RWPE2 (cell line): ENCODE measurements around the gene IL26.

Experiments
- ATAC-seq: fragments of 200-7000 bp; cut with Tn5 transposase; 3 replicates; pipeline ENCODE4 v1.9.1; 2021; ENCODE audit warnings: low read depth
- DNase-seq: peaks from one replicate; pipeline ENCODE4 v3.0.0-alpha.2; 2020; ENCODE audit warnings: low spot score
- H3K27ac ChIP-seq: fragments of 450-650 bp; 2 replicates; pipeline ENCODE4 v1.5.1; 2017; ENCODE audit warnings: mild to moderate bottlenecking; ENCODE audit not compliant: poor library complexity, severe bottlenecking
- H3K27me3 ChIP-seq: fragments of 250-450 bp; sonication (Bioruptor Pico); 2 replicates; pipeline ENCODE4 v1.5.1; 2021; ENCODE audit warnings: mild to moderate bottlenecking, moderate library complexity; ENCODE audit not compliant: insufficient read depth, poor library complexity, severe bottlenecking
- H3K36me3 ChIP-seq: fragments of 250-450 bp; sonication (Bioruptor Pico); 2 replicates; pipeline ENCODE4 v1.5.1; 2020; ENCODE audit warnings: low read depth, mild to moderate bottlenecking, moderate library complexity
- H3K4me1 ChIP-seq: fragments of 250-450 bp; sonication (Bioruptor Pico); 2 replicates; pipeline ENCODE4 v1.5.1; 2021; ENCODE audit warnings: mild to moderate bottlenecking, moderate library complexity; ENCODE audit not compliant: insufficient read depth, poor library complexity, severe bottlenecking
- H3K4me3 ChIP-seq: fragments of 250-450 bp; sonication (Bioruptor Pico); 2 replicates; pipeline ENCODE4 v1.5.1; 2021; ENCODE audit warnings: mild to moderate bottlenecking, moderate library complexity; ENCODE audit not compliant: severe bottlenecking
- H3K9me3 ChIP-seq: fragments of 250-450 bp; sonication (Bioruptor Pico); 2 replicates; pipeline ENCODE4 v1.5.1; 2021; ENCODE audit warnings: mild to moderate bottlenecking, moderate library complexity; ENCODE audit not compliant: severe bottlenecking
- TF ChIP-seq, protein P1 (sequence below): fragments of 450-650 bp; IDR thresholded peaks from one replicate; pipeline ENCODE4 v1.5.1; 2017; ENCODE audit warnings: mild to moderate bottlenecking, moderate library complexity; ENCODE audit not compliant: poor library complexity, severe bottlenecking

Gene IL26

GRCh38 chr12:68268967-68269366 lies 43.4 kb upstream of the IL26 start:
- no peak overlapping the region for H3K4me3 ChIP-seq
- no peaks in the 10 kb centered on the region for H3K36me3 ChIP-seq
- no peaks in the 10 kb centered on the region for H3K9me3 ChIP-seq
- H3K27ac ChIP-seq, result no peak overlapping the region
- H3K4me1 ChIP-seq, result peaks cover 8% of the 10 kb centered on the region
- no peaks in the 10 kb centered on the region for H3K27me3 ChIP-seq
- no peak for DNase-seq
- no peak for ATAC-seq
- TF ChIP-seq, protein P1, sequence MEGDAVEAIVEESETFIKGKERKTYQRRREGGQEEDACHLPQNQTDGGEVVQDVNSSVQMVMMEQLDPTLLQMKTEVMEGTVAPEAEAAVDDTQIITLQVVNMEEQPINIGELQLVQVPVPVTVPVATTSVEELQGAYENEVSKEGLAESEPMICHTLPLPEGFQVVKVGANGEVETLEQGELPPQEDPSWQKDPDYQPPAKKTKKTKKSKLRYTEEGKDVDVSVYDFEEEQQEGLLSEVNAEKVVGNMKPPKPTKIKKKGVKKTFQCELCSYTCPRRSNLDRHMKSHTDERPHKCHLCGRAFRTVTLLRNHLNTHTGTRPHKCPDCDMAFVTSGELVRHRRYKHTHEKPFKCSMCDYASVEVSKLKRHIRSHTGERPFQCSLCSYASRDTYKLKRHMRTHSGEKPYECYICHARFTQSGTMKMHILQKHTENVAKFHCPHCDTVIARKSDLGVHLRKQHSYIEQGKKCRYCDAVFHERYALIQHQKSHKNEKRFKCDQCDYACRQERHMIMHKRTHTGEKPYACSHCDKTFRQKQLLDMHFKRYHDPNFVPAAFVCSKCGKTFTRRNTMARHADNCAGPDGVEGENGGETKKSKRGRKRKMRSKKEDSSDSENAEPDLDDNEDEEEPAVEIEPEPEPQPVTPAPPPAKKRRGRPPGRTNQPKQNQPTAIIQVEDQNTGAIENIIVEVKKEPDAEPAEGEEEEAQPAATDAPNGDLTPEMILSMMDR, result no peak

- Histone ChIP-seq H3K27me3 (no peaks in the 10 kb centered on the region), H3K4me3 (no peak overlapping the region), H3K4me1 (peaks cover 8% of the 10 kb centered on the region), H3K27ac (no peak overlapping the region), H3K9me3 (no peaks in the 10 kb centered on the region), H3K36me3 (no peaks in the 10 kb centered on the region)
- TF ChIP-seq, protein P1, result no peak
- ATAC-seq (peak; percentile 80), DNase-seq (no peak)
These were observed 42.3 kb upstream of the IL26 start for GRCh38 chr12:68267892-68268396.

DNA sequence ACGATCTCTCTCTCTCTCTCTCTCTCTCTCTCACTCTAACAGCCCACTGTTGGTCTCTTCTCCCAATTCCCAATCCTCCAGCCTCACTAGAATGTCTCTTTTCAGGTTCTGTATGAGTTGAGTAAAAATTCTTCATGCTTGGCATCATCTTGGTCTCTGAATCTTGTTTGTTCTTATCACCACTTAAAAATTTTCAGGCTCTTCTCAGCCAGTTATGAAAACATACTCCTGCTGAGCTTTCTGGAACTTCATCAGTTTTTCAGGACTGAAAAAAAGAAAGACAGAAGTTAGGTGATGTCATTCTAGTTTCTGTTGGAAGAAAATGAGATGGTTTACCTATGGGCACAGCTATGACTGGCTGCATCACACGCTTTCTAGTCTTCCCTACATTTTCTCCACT lies 39.2 kb upstream of the IL26 start:
- Histone ChIP-seq H3K27ac (no peak overlapping the region), H3K27me3 (no peaks in the 10 kb centered on the region), H3K9me3 (no peaks in the 10 kb centered on the region), H3K36me3 (no peaks in the 10 kb centered on the region), H3K4me1 (peaks cover 13% of the 10 kb centered on the region), H3K4me3 (no peak overlapping the region)
- ATAC-seq (no peak), DNase-seq (no peak)
- TF ChIP-seq, protein P1, result no peak

- Histone ChIP-seq H3K9me3 (no peaks in the 10 kb centered on the region), H3K4me3 (no peak overlapping the region), H3K4me1 (peaks cover 19% of the 10 kb centered on the region), H3K36me3 (no peaks in the 10 kb centered on the region), H3K27ac (no peak overlapping the region), H3K27me3 (no peaks in the 10 kb centered on the region)
- TF ChIP-seq, protein P1, result no peak
- ATAC-seq, result no peak
- DNase-seq, result no peak
These were observed 38.7 kb upstream of the IL26 start for GRCh38 chr12:68264158-68264855.

DNA sequence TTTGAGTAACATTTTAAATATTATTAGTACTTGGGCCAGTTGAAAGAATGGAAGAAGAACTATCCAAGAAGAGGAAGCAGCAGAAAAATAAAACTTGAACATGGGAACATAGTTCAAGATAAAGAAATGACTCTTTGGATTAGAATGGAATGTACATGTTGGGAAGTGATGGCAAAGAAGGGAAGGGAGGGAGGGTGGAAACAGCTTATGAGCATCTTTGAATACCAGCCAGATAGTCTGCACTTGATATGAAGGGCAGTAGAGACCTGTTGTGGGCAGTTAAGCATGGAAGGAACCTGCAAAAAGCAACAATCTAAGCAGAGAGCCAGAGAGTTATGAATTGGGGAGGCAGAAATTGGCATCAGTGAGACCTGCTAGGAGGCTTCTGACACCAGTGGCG lies 37.8 kb upstream of the IL26 start:
- H3K4me3 ChIP-seq, result no peak overlapping the region
- peaks cover 24% of the 10 kb centered on the region for H3K4me1 ChIP-seq
- no peaks in the 10 kb centered on the region for H3K36me3 ChIP-seq
- no peaks in the 10 kb centered on the region for H3K9me3 ChIP-seq
- DNase-seq (no peak), ATAC-seq (no peak)
- TF ChIP-seq, protein P1, result no peak
- H3K27ac ChIP-seq, result no peak overlapping the region
- H3K27me3 ChIP-seq, result no peaks in the 10 kb centered on the region
